IMR-90 (cell line): ENCODE measurements around the gene CACNA1I.
"Not testable (repeated sequence)": the region's sequence is repeated elsewhere in the genome, so short reads cannot be mapped to it uniquely, and the experiment has no call there.

Source experiments
- CTCF ChIP-seq: conservative IDR thresholded peaks from 2 replicates; pipeline ENCODE4 v1.5.1; 2012; ENCODE audit warnings: mild to moderate bottlenecking, low read depth, low read length, improper control_type of control experiment
- SMC3 ChIP-seq: fragments of 150-350 bp; IDR thresholded peaks from 2 replicates; pipeline ENCODE4 v1.6.1; 2016; ENCODE audit warnings: low read depth, mild to moderate bottlenecking, antibody characterized with exemption, low read length, moderate library complexity

GRCh38 chr22:39734046-39734445 is 163.5 kb downstream of the CACNA1I start:
- not testable (repeated sequence) for TF ChIP-seq CTCF, SMC3
